Measurements from ENCODE around the gene FAM151A.

FAM151A gene

DNA sequence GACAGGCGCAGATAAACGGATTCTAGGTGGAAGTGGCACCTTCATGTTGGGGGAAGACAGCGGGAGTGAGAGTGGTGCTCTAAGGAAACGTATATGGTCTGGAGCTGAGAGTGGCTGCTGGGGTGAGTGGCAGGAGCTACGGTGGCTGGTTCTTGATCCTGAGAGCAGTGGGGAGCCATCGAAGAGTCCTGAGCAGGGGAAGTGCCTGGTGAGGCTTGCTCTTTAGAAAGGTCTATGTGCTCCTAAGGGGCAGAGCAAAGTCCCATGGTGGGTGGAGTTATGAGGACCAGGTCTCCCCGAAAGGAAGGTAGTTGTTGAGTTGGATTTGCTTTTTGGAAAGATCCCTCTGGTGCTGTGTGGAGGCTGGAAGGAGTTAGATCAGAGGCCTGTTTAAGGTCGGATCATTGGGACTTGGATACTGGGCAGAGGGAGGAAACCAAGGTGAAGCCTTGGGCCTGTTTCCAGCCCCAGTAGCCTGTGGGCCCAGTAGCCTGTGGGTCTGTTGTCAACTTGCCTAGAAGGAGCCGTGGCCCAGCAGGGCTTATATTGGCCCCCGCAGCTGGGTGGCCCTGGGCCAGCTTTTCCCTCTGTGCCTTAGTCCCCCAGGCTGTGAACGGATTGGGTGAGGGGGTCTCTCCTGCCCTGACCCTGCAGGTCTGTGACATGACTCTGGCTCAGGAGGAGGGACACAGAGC is 42.3 kb downstream of the FAM151A start:
- DNase-seq (ENCODE audit: low read depth, low spot score), result no peak

DNA sequence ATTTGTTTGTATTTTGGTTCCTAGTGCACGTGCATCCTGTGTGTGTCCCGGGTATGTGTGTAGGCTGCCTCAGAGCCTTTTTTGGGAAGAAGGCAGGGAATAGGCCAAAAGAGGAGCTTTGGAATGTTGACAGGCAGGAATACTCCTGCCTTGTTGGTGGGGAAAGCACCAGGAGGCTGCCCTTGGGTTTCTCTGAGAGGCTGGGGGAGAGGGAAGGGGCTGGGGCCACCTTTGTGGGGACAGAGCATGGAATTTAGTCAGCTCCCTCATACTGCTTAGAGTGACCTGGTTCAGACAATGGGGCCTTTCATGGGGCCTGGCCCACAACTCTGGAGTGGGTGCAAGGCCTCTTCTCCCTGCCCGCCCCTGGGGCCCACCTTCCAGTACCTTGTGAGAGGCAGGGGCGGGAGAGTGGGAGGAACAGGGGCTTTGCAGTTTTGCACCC is 44.0 kb downstream of the FAM151A start:
- DNase-seq (ENCODE audit: low read depth, low spot score), result no peak

DNA sequence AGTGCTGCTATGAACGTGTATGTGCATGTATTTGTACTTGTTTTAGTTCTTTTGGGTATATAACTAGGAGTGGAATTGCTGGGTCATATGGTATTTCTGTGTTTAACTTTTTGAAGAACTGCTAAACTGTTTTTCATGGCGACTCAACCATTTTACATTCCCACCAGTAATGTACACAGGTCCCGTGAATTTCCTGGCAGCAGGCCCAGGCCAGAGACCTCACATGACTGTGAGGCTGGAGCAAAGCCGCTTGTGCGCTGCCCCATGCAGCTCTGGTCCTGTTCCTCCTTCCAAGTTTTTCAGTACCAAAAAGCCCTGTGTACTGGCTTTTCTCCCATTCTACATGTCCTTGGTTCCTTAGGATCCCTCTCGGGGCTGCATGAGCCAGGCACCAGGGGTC is 45.7 kb downstream of the FAM151A start:
- DNase-seq (ENCODE audit: low read depth, low spot score), result no peak

DNA sequence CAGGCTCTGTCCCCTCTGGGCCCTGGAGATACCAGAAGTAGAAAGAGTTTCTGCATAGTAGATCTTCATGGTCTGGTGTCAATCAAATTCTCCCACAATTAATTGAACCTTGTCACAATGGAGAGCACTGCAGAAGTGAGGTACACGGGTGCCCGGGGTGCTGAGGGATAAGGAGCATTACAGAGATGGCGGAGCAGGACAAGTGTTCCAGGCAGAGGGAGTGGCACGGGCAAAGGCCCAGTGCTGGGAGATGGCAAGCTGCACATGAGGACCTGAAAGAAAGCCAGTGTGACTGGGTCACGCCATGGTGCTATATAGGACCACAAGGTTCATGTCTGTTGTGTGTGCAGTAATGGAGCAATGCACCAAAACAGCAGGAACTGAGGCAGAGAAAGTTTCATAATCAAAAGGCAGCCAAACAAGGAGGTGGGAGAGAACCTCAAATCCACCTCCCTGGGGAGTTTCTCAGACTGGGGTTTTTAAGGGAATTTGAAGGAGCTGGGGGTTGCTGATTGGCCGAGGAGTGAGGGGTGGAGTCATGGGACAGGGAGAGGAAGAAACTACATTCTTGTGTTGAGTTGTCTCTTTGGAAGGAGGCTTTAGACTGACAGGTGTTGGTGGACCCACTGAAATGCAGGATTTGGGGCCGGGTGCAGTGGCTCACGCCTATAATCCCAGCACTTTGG is 47.6 kb downstream of the FAM151A start:
- DNase-seq (ENCODE audit: low read depth, low spot score), result no peak

GRCh38 chr1:54575161-54575560 is 48.2 kb downstream of the FAM151A start:
- DNase-seq (ENCODE audit: low read depth, low spot score), result no peak

DNA sequence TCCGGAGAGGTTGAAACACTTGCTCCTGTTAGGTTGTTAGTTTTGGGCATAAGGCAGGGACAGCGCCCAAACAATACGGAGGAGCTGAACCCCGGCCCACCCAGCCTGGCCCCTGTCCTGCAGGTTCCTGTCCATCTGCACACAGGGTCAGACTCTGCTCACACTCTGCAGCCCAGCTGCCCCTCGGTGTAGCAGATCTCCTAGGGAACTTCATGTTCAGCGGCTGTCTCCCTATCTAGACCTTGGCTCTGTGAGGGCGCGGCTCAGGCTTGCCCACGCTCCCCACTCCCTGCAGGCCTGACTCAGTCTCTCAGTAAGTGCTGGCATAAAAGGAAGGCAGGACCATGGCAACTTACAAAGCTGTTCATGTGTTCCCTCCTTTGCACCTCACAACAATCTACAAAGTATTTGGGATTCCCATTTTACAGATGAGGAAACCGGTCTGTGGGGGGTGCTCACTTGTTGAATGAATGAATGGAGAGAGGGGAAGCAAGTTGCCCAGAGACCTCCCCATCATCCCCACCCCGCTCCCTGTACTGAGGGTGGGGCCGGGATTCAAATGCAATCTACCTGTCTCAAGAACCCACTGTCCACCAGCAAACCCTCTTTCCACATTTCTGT is 49.1 kb downstream of the FAM151A start:
- DNase-seq (ENCODE audit: low read depth, low spot score), result no peak

DNA sequence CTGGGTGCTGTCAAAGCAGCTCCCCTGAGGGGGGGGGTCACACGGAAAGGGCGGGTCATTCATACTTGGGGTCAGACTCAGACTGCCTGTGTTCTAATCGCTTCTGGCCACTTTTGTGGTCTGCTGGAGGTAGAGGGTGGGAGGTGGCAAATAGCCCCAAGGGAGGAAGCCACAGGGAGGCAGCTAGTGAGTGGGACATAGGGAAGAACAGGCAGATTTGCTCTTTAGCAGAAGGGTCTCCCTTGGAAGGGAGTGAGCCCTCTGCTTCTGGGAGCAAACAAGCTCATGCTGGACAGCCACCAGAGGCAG is 50.8 kb downstream of the FAM151A start:
- DNase-seq (ENCODE audit: low read depth, low spot score), result no peak

- no peak for DNase-seq (ENCODE audit: low read depth, low spot score)
Measured at GRCh38 chr1:54571803-54572541, 51.4 kb downstream of the FAM151A start.

DNA sequence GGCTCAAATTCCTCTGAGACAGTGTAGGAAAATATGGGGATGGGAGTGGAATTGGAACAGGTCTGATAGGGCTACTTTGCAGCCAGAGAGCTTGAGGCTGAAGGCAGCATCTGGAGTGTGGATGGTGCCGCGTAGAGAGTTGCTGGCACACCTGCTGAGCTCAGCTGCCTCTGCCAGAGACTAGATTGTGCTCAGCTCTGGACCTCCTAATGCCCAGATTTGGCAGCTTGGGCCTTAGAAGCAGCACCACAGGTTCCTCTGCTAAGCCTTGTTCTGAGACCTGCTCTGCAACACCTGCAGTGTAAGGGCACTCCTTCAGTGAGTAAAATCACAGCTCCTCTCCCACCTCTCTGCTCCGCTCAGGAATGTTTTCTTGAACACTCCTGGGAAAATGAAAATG is 52.0 kb downstream of the FAM151A start:
- no peak for DNase-seq (ENCODE audit: low read depth, low spot score)

- DNase-seq (ENCODE audit: low read depth, low spot score), result no peak
Measured at GRCh38 chr1:54570161-54570560, 53.2 kb downstream of the FAM151A start.

DNA sequence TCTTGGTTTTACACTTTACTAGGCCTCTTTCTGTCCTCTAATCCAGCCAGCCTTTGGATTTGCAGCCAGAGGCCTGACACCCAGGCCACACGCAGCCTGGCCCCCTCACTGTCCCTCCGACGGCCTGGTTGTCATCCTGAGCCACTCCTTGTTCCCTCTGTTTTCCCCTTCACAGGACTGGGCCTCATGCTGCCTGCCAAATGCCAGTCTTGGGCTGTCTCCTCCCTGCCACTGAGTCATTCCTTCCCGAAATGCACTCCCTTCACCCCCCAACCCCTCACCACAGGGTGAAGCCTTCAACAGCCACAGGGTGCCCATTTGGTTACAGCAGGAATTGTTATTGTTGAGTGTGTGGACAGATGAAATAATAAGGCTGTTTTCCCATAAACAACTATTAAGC is 54.0 kb downstream of the FAM151A start:
- DNase-seq (ENCODE audit: low read depth, low spot score), result no peak

DNA sequence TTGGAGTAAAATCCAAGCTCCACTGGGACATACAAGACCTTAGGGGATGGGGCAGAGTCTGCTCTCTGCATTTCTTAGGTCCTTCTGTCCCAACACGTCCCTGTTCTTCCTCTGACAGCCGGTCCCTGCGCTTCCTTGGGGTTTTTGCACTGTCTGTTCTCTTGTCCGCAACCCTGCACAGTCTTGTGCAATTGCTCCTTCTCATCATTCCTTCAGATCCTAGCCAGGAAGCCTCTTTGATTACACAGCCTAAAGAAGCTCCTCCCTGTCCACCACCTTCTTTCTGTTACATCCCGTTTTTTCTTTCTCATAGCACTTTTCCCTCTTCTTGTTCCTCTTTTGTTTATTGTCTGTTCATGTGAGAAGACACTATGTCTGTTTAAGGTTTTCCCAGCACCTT is 55.4 kb downstream of the FAM151A start:
- DNase-seq (ENCODE audit: low read depth, low spot score), result no peak

DNA sequence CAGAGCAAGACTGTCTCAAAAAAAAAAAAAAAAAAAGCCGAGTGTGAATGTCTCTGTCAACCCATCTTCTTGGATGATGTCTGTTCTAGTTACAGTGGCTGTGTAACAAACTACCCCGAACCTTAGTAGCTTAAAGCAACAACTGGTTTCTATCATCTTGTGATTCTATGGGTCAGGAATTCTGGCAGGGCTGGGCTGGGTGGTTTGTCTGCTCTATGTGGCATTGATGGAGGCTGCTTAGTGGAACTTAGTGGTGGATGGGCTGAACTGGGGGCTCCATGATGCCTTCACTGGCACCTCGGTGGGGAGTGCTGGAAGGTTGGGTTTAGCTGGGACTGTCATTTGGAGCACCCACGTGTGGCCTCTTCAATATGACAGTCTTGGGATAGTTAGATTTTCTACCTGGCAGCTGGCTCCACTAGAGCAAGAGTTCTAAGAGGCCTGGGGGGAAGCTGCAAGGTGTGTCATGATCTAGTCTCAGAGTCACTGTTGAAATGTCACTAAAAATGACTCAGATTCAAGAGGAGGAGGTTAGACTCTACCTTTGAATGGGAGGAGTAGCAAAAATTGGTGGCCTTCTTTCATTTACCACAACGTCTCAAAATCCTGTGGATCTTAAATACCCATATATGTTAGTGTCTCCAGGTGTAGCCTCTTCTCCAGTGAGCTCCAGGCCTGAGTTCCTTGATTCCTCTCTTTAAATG is 56.7 kb downstream of the FAM151A start:
- no peak for DNase-seq (ENCODE audit: low read depth, low spot score)

DNA sequence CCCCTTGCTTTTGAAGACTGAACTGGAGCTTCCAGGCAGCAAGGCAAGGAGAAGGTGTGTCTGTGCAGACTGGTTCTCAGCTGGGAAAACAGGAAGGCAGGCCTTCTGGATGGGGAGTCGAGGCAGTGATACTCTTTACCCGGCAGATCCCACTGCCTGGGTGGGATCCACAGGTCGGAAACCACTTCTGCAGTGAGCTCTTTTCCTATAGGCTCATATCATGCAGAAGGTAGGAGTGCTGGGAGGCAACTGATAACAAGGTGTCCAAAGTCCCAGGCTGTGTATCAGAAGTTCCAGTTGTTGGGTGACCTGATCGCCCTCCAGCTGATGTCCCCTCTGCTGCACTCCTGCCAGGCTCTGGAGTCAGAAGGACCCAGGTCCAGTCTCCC is 58.2 kb downstream of the FAM151A start:
- DNase-seq (ENCODE audit: low read depth, low spot score), result no peak

DNA sequence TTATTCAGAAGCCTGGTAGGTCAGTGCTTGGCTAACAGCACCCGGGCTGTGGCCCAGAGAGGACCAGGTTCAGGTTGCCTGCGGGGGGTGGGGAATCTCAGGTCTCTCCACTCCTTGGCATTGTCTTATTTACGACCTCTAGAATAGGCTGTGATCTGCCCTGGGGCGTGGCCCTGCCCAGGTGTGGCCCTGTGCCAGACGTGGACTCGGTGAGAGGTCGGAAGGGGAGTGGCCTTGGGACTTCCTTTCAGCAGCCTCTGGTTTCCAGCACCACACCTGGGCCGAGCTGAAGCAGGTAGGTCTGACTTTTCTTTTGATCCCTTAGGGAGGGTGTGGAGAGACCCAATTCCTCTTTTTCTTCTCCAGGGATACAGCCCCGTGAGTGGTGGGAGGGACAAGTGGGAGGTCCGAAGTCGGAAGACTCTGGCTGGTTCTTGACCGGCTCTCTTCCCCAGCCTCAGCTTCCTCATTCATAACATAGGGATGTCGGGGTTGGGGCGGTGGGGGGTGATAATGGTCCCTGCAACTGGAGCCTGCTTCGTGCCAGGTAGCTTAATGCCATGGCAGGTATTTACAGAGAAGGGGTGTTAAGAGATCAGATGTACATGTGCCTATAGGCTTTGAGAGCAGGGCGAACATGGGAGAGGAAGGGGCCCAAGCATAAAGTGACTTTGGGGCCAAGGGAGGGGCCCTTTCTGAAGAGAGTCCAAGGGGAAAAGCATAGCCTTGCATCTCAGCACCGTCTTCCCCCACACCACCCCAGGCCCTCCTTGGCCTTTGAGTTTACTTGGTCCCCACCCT is 58.8 kb downstream of the FAM151A start:
- DNase-seq (ENCODE audit: low read depth, low spot score), result no peak

- no peak for DNase-seq (ENCODE audit: low read depth, low spot score)
Measured at GRCh38 chr1:54559771-54560231, 63.5 kb downstream of the FAM151A start.

Measured in activated CD4-positive, CD25-positive, alpha-beta regulatory T cell treated with anti-CD3 and anti-CD28 coated beads, Interleukin-2, amount 50 U/mL, for 16 hours (primary cell).